GM23338 (cell line): ENCODE results near the gene LRRC8B. TPM values are rescaled to one million over a fixed set of nuclear protein-coding genes. Genes with fewer than 3 reads are reported as not detected.

Source experiments
- ATAC-seq: fragments of 200-7000 bp; cut with Tn5 transposase; 3 replicates; pipeline ENCODE4 v1.9.1; 2020
- DNase-seq: peaks from one replicate; pipeline ENCODE4 v3.0.0-alpha.2; 2015; ENCODE audit warnings: low spot score
- H2AFZ ChIP-seq: fragments of 200-600 bp; sonication (generic); 2 replicates; pipeline ENCODE4 v1.8.0; 2016; ENCODE audit warnings: antibody characterized with exemption, mild to moderate bottlenecking, moderate library complexity
- H3F3A ChIP-seq: fragments of 200-600 bp; sonication (generic); replicated peaks from 2 replicates; pipeline ENCODE4 v1.8.0; 2017; ENCODE audit warnings: antibody characterized with exemption, mixed run types, low read depth
- H3K27ac ChIP-seq: fragments of 200-600 bp; sonication (generic); 2 replicates; pipeline ENCODE4 v1.6.1; 2016; ENCODE audit warnings: low read depth
- H3K27me3 ChIP-seq: fragments of 200-600 bp; sonication (generic); 2 replicates; pipeline ENCODE4 v1.8.0; 2016; ENCODE audit warnings: mild to moderate bottlenecking, mixed run types, moderate library complexity; ENCODE audit not compliant: insufficient read depth
- H3K36me3 ChIP-seq: fragments of 200-600 bp; sonication (generic); 2 replicates; pipeline ENCODE4 v1.8.0; 2016; ENCODE audit warnings: mild to moderate bottlenecking; ENCODE audit not compliant: insufficient read depth
- H3K4me1 ChIP-seq: fragments of 200-600 bp; sonication (generic); 2 replicates; pipeline ENCODE4 v1.8.0; 2016; ENCODE audit warnings: mild to moderate bottlenecking, moderate library complexity; ENCODE audit not compliant: insufficient read depth
- H3K4me2 ChIP-seq: fragments of 200-600 bp; sonication (generic); 2 replicates; pipeline ENCODE4 v1.7.1; 2017; ENCODE audit warnings: mixed run types
- H3K4me3 ChIP-seq: fragments of 200-600 bp; sonication (generic); 2 replicates; pipeline ENCODE4 v1.6.1; 2016; ENCODE audit warnings: mixed run types
- H3K79me2 ChIP-seq: fragments of 200-600 bp; sonication (generic); replicated peaks from 2 replicates; pipeline ENCODE4 v1.8.0; 2017; ENCODE audit warnings: mild to moderate bottlenecking; ENCODE audit not compliant: insufficient read depth
- H3K9me2 ChIP-seq: fragments of 200-600 bp; sonication (generic); 2 replicates; pipeline ENCODE4 v1.8.0; 2017; ENCODE audit not compliant: insufficient read depth
- H4K20me1 ChIP-seq: fragments of 200-600 bp; sonication (generic); replicated peaks from 2 replicates; pipeline ENCODE4 v1.8.0; 2017; ENCODE audit warnings: mild to moderate bottlenecking; ENCODE audit not compliant: insufficient read depth
- H3K27ac Mint-ChIP-seq: 2 replicates; pipeline ENCODE4 v1.8.0; 2020; ENCODE audit warnings: inconsistent platforms, mild to moderate bottlenecking, moderate library complexity, mixed read lengths
- H3K27me3 Mint-ChIP-seq: 3 replicates; pipeline ENCODE4 v1.8.0; 2022; ENCODE audit warnings: low read depth, mild to moderate bottlenecking, moderate library complexity, mixed read lengths, inconsistent platforms; ENCODE audit not compliant: insufficient read depth, poor library complexity
- H3K36me3 Mint-ChIP-seq: 3 replicates; pipeline ENCODE4 v1.8.0; 2021; ENCODE audit warnings: low read depth, mild to moderate bottlenecking, inconsistent platforms, moderate library complexity, mixed read lengths
- H3K4me1 Mint-ChIP-seq: 3 replicates; pipeline ENCODE4 v1.8.0; 2020; ENCODE audit warnings: mild to moderate bottlenecking, inconsistent platforms, mixed read lengths
- H3K4me3 Mint-ChIP-seq: 3 replicates; pipeline ENCODE4 v1.8.0; 2021; ENCODE audit warnings: moderate library complexity, mild to moderate bottlenecking, inconsistent platforms, mixed read lengths
- H3K9me3 Mint-ChIP-seq: 3 replicates; pipeline ENCODE4 v1.8.0; 2020; ENCODE audit warnings: moderate library complexity, mild to moderate bottlenecking, inconsistent platforms, mixed read lengths
- CREB1 ChIP-seq: fragments of 250-450 bp; sonication (Bioruptor Pico); IDR thresholded peaks from 2 replicates; pipeline ENCODE4 v1.5.0; 2020; ENCODE audit warnings: low read depth, mild to moderate bottlenecking, moderate library complexity
- CTCF ChIP-seq, 2 experiments: fragments of 200-600 bp in 1 of 2; sonication (generic) in 1 of 2; conservative IDR thresholded peaks; 2 replicates each; pipeline versions ENCODE4 v1.5.1 to v1.6.1; 2016 to 2017; ENCODE audit warnings: antibody characterized with exemption in 2 of 2, low read depth in 2 of 2, mild to moderate bottlenecking in 2 of 2, moderate library complexity in 1 of 2
- ETS1 ChIP-seq: IDR thresholded peaks from 2 replicates; pipeline ENCODE4 v1.6.1; 2016; ENCODE audit warnings: antibody characterized with exemption
- EZH2 ChIP-seq: fragments of 200-600 bp; sonication (generic); IDR thresholded peaks from one replicate; pipeline ENCODE4 v1.8.0; 2017; ENCODE audit warnings: antibody characterized with exemption, mild to moderate bottlenecking, low read depth; ENCODE audit not compliant: unreplicated experiment
- EZH2phosphoT487 ChIP-seq: fragments of 200-600 bp; sonication (generic); IDR thresholded peaks from one replicate; pipeline ENCODE4 v1.8.1; 2018; ENCODE audit warnings: antibody characterized with exemption; ENCODE audit not compliant: unreplicated experiment
- JUNB ChIP-seq: IDR thresholded peaks from one replicate; pipeline ENCODE4 v1.6.1; 2016; ENCODE audit warnings: antibody characterized with exemption; ENCODE audit not compliant: unreplicated experiment
- NANOG ChIP-seq: IDR thresholded peaks from 2 replicates; pipeline ENCODE4 v1.6.1; 2016; ENCODE audit warnings: antibody characterized with exemption, borderline replicate concordance
- POLR2AphosphoS5 ChIP-seq: IDR thresholded peaks from 2 replicates; pipeline ENCODE4 v1.6.1; 2016; ENCODE audit warnings: antibody characterized with exemption, low read depth
- STAT1 ChIP-seq: IDR thresholded peaks from one replicate; pipeline ENCODE4 v1.6.1; 2016; ENCODE audit warnings: antibody characterized with exemption; ENCODE audit not compliant: unreplicated experiment
- ZNF114 ChIP-seq: fragments of 250-450 bp; sonication (Bioruptor Pico); IDR thresholded peaks from 2 replicates; pipeline ENCODE4 v1.5.0; 2020; ENCODE audit warnings: mild to moderate bottlenecking, moderate library complexity
- ZNF331 ChIP-seq: fragments of 250-450 bp; sonication (Bioruptor Pico); IDR thresholded peaks from 2 replicates; pipeline ENCODE4 v1.5.0; 2020; ENCODE audit warnings: low read depth, mild to moderate bottlenecking, moderate library complexity
- ZNF462 ChIP-seq: fragments of 250-450 bp; sonication (Bioruptor Pico); IDR thresholded peaks from 2 replicates; pipeline ENCODE4 v1.5.0; 2020; ENCODE audit warnings: mild to moderate bottlenecking, moderate library complexity
- polyA plus RNA-seq: library from polyadenylated mRNA; unstranded; fragments of >200 nt; fragmentation: Nextera tagmentation; extraction: Ambion mirVana; gene quantifications from 2 replicates; pipeline ENCODE4 v1.2.1, GENCODE V29; 2016
- total RNA-seq: library from RNA; depleted of rRNA; stranded (reverse); fragments of >200 nt; shearing (Covaris generic); gene quantifications from 2 replicates; pipeline ENCODE4 v1.2.3, GENCODE V29; 2014
- TF ChIP-seq, protein P1 (sequence below): IDR thresholded peaks from one replicate; pipeline ENCODE4 v1.6.1; 2018; ENCODE audit warnings: antibody characterized with exemption; ENCODE audit not compliant: unreplicated experiment

Gene LRRC8B
- total and polyA plus RNA-seq, 2 experiments from 2014 or later: 9.0 to 26.5 TPM

GRCh38 chr1:89609781-89610456, 85.3 kb downstream of the LRRC8B start:
- Histone ChIP-seq H3K4me2 (no peak overlapping the region), H3K9me2 (no peaks in the 10 kb centered on the region), H4K20me1 (no peaks in the 10 kb centered on the region), H3K79me2 (no peaks in the 10 kb centered on the region), H3K4me1 (peaks cover 11% of the 10 kb centered on the region; the same call in 1 of the 2 replicates), H3K27ac (no peak overlapping the region), H3K36me3 (no peaks in the 10 kb centered on the region), H2AFZ (no peak overlapping the region), H3F3A (no peaks in the 10 kb centered on the region), H3K4me3 (no peak overlapping the region), H3K27me3 (no peaks in the 10 kb centered on the region)
- no peaks in the 10 kb centered on the region; the same call in 2 of the 3 replicates for H3K9me3 Mint-ChIP-seq
- no peak overlapping the region for H3K27ac Mint-ChIP-seq
- no peak overlapping the region for H3K4me3 Mint-ChIP-seq
- H3K4me1 Mint-ChIP-seq: peaks cover 10% of the 10 kb centered on the region
- ATAC-seq (no peak), DNase-seq (no peak)
- no peak for TF ChIP-seq ZNF331 (CRISPR knock-in tag)
- TF ChIP-seq CTCF (conservative IDR thresholded peaks at IDR 0.05; ENCODE audit: low read depth in 2 of 2): no peak
- TF ChIP-seq JUNB: no peak
- TF ChIP-seq EZH2phosphoT487: no peak
- TF ChIP-seq CREB1 (CRISPR knock-in tag): no peak
- TF ChIP-seq ZNF462 (CRISPR knock-in tag): no peak
- no peak for TF ChIP-seq ETS1
- no peak for TF ChIP-seq ZNF114 (CRISPR knock-in tag)
- TF ChIP-seq, protein P1, sequence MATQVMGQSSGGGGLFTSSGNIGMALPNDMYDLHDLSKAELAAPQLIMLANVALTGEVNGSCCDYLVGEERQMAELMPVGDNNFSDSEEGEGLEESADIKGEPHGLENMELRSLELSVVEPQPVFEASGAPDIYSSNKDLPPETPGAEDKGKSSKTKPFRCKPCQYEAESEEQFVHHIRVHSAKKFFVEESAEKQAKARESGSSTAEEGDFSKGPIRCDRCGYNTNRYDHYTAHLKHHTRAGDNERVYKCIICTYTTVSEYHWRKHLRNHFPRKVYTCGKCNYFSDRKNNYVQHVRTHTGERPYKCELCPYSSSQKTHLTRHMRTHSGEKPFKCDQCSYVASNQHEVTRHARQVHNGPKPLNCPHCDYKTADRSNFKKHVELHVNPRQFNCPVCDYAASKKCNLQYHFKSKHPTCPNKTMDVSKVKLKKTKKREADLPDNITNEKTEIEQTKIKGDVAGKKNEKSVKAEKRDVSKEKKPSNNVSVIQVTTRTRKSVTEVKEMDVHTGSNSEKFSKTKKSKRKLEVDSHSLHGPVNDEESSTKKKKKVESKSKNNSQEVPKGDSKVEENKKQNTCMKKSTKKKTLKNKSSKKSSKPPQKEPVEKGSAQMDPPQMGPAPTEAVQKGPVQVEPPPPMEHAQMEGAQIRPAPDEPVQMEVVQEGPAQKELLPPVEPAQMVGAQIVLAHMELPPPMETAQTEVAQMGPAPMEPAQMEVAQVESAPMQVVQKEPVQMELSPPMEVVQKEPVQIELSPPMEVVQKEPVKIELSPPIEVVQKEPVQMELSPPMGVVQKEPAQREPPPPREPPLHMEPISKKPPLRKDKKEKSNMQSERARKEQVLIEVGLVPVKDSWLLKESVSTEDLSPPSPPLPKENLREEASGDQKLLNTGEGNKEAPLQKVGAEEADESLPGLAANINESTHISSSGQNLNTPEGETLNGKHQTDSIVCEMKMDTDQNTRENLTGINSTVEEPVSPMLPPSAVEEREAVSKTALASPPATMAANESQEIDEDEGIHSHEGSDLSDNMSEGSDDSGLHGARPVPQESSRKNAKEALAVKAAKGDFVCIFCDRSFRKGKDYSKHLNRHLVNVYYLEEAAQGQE: no peak
- no peak for TF ChIP-seq EZH2
- TF ChIP-seq POLR2AphosphoS5: no peak
- no peak for TF ChIP-seq NANOG
- no peak for TF ChIP-seq STAT1
- peaks cover 2% of the 10 kb centered on the region for H3K27me3 Mint-ChIP-seq
- H3K36me3 Mint-ChIP-seq: no peaks in the 10 kb centered on the region; the same call in 2 of the 3 replicates
